Measurements from ENCODE around the gene UBE2G2. TPM values are rescaled to one million over a fixed set of nuclear protein-coding genes. Genes with fewer than 3 reads are reported as not detected.

The UBE2G2 gene
- total RNA-seq, 1 experiment from 2014 or later, result 117 TPM

DNA sequence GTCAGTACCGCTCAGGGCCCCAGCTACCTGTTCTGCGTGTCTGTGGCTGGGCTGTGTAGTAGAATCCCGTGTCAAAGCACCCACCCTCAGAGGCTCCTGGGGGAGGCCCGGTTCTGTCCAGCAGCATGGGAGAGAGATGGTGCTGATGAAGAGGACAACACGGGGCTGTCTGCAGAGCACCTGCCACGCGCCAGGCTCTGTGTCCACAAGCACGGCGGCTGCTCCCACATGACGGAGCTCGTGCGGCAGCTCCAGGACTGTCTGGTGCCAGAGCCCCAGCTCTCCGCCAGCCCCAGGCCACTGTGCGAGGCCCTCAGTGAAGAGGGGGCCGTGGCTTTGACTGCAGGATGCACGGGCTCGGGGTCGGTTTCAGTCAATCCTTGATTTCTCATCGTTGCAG, 48.3 kb downstream of the UBE2G2 start (continued):
- TF ChIP-seq, protein P1, sequence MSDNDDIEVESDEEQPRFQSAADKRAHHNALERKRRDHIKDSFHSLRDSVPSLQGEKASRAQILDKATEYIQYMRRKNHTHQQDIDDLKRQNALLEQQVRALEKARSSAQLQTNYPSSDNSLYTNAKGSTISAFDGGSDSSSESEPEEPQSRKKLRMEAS (CRISPR knock-in tag; IDR thresholded peaks at IDR 0.05), result no peak
- TF ChIP-seq NR3C1 (CRISPR knock-in tag; conservative IDR thresholded peaks at IDR 0.05; ENCODE audit: low read depth) (no peak), ZNF317 (CRISPR knock-in tag; IDR thresholded peaks at IDR 0.05; ENCODE audit: borderline replicate concordance, low read depth) (no peak), GTF2I (CRISPR knock-in tag; conservative IDR thresholded peaks at IDR 0.05) (no peak)

DNA sequence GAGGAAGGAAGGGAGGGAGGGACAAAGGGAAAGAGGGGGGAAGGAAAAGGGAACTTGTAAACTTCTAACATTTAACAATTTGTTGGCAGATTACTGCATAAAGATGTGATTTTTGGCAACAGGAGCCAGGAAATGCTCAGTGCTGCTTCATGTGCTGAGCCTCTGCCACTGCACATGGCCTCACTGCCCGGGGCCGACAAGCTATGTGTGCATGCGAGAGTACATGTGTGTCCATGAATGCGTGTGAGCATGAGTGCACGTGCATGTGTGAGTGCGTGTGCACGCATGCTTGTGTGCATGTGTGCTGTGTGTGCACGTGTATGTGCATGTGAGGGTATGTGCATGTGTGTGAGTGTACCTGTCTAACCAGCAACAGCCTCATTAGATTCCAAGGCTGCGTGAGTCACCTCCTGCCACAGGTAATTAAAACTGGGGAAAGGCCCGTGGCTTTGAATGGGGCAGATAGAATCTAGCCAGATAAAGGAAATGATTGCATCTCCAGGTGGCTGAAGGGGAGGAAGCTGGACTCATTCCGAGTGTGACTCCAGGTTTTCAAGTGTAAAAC, 48.9 kb downstream of the UBE2G2 start:
- peaks cover 18% of the 10 kb centered on the region for H3K9me3 Mint-ChIP-seq
- ChIA-PET POLR2A (no interaction called here), CTCF (interaction anchor here (0.6 to 2.8 kb wide), 7 partner anchors 10 to 243 kb away, joined by 3 to 8 read pairs (median 5); partner anchors contain the start of genes PTTG1IP and TSPEAR)
- TF ChIP-seq, protein P1 (CRISPR knock-in tag; IDR thresholded peaks at IDR 0.05), result no peak
- peak; percentile 97 for TF ChIP-seq ZNF121 (CRISPR knock-in tag; IDR thresholded peaks at IDR 0.05)
- DNase-seq (ENCODE audit: low spot score), result peak; percentile 5
- H3K4me1 Mint-ChIP-seq, result peaks cover 53% of the 10 kb centered on the region
- H3K27me3 Mint-ChIP-seq (ENCODE audit: low read depth), result peaks cover 28% of the 10 kb centered on the region
- H3K27ac Mint-ChIP-seq, result no peak overlapping the region
- no peak overlapping the region for H3K4me3 Mint-ChIP-seq
- H3K36me3 Mint-ChIP-seq, result peaks cover 30% of the 10 kb centered on the region
- ATAC-seq, result no peak

DNA sequence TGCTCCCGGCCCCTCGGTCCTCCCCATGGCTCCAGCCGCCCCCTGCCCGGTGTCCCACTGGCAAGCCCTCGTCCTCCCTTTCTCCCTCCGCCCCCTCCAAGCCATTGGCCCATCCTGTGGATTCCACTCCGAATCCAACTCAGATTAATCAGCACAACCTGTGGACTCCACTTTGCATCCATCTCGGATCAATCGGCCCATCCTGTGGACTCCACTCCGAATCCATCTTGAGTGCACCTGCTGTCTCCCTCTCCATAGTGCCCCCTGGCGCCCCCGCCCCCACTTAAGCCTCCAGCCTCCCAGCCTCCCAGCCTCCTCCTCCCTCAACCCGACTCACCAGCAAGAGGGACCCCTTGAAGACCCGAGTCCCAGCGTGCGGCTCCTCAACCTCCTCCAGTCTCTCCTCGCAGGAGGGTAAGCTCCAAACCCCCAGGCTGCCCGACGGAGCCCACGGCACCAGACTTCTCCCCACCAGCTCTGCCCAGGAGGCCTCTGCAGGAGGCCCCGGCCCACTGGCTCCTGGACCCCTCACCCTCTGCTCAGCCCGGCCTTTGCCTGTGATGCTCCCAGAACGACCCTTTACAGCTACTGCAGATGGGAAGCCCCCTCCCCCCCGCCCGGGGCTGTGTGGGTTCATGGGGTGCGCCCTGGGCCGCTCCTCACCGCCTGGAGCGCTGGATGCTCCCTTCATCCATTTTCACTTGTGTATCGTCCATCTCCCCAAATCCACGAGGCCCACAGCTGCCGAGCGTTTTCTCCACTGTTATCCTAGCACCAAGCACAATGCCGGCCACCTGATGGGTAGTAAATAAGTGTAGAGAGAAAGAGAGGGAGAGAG, 49.6 kb downstream of the UBE2G2 start:
- ChIA-PET CTCF (interaction anchor here (0.7 to 2.8 kb wide), 6 partner anchors 13 to 242 kb away, joined by 3 to 8 read pairs (median 6); partner anchors contain the start of gene TSPEAR), POLR2A (no interaction called here)
- no peak for ATAC-seq
- Mint-ChIP-seq H3K36me3 (peaks cover 37% of the 10 kb centered on the region), H3K4me3 (no peak overlapping the region), H3K9me3 (peaks cover 25% of the 10 kb centered on the region), H3K27ac (no peak overlapping the region), H3K27me3 (ENCODE audit: low read depth) (peaks cover 35% of the 10 kb centered on the region), H3K4me1 (peaks cover 55% of the 10 kb centered on the region)
- TF ChIP-seq CREB1 (CRISPR knock-in tag; IDR thresholded peaks at IDR 0.05) (no peak), ZNF232 (CRISPR knock-in tag; IDR thresholded peaks at IDR 0.05) (no peak), RELA (CRISPR knock-in tag; IDR thresholded peaks at IDR 0.05; ENCODE audit: borderline replicate concordance) (no peak), TP53 (CRISPR knock-in tag; IDR thresholded peaks at IDR 0.05) (no peak), AFF4 (CRISPR knock-in tag; IDR thresholded peaks at IDR 0.05; ENCODE audit: borderline replicate concordance) (no peak), ZNF263 (CRISPR knock-in tag; IDR thresholded peaks at IDR 0.05; ENCODE audit: low read depth) (no peak), TCF7 (CRISPR knock-in tag; IDR thresholded peaks at IDR 0.05; ENCODE audit: low read depth) (no peak), MYBL2 (CRISPR knock-in tag; IDR thresholded peaks at IDR 0.05) (no peak), FOXP1 (CRISPR knock-in tag; IDR thresholded peaks at IDR 0.05; ENCODE audit: borderline replicate concordance) (no peak), ZNF121 (CRISPR knock-in tag; IDR thresholded peaks at IDR 0.05) (no peak), ZNF317 (CRISPR knock-in tag; IDR thresholded peaks at IDR 0.05; ENCODE audit: borderline replicate concordance, low read depth) (no peak), JUN (CRISPR knock-in tag; IDR thresholded peaks at IDR 0.05) (no peak), NR1H2 (CRISPR knock-in tag; IDR thresholded peaks at IDR 0.05) (no peak), ZNF396 (CRISPR knock-in tag; IDR thresholded peaks at IDR 0.05; ENCODE audit: borderline replicate concordance) (no peak)
- TF ChIP-seq, protein P2, sequence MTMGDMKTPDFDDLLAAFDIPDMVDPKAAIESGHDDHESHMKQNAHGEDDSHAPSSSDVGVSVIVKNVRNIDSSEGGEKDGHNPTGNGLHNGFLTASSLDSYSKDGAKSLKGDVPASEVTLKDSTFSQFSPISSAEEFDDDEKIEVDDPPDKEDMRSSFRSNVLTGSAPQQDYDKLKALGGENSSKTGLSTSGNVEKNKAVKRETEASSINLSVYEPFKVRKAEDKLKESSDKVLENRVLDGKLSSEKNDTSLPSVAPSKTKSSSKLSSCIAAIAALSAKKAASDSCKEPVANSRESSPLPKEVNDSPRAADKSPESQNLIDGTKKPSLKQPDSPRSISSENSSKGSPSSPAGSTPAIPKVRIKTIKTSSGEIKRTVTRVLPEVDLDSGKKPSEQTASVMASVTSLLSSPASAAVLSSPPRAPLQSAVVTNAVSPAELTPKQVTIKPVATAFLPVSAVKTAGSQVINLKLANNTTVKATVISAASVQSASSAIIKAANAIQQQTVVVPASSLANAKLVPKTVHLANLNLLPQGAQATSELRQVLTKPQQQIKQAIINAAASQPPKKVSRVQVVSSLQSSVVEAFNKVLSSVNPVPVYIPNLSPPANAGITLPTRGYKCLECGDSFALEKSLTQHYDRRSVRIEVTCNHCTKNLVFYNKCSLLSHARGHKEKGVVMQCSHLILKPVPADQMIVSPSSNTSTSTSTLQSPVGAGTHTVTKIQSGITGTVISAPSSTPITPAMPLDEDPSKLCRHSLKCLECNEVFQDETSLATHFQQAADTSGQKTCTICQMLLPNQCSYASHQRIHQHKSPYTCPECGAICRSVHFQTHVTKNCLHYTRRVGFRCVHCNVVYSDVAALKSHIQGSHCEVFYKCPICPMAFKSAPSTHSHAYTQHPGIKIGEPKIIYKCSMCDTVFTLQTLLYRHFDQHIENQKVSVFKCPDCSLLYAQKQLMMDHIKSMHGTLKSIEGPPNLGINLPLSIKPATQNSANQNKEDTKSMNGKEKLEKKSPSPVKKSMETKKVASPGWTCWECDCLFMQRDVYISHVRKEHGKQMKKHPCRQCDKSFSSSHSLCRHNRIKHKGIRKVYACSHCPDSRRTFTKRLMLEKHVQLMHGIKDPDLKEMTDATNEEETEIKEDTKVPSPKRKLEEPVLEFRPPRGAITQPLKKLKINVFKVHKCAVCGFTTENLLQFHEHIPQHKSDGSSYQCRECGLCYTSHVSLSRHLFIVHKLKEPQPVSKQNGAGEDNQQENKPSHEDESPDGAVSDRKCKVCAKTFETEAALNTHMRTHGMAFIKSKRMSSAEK (CRISPR knock-in tag; IDR thresholded peaks at IDR 0.05; ENCODE audit: borderline replicate concordance), result no peak
- TF ChIP-seq, protein P3, sequence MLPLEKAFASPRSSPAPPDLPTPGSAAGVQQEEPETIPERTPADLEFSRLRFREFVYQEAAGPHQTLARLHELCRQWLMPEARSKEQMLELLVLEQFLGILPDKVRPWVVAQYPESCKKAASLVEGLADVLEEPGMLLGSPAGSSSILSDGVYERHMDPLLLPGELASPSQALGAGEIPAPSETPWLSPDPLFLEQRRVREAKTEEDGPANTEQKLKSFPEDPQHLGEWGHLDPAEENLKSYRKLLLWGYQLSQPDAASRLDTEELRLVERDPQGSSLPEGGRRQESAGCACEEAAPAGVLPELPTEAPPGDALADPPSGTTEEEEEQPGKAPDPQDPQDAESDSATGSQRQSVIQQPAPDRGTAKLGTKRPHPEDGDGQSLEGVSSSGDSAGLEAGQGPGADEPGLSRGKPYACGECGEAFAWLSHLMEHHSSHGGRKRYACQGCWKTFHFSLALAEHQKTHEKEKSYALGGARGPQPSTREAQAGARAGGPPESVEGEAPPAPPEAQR (CRISPR knock-in tag; IDR thresholded peaks at IDR 0.05), result no peak
- TF ChIP-seq, protein P1 (CRISPR knock-in tag; IDR thresholded peaks at IDR 0.05), result no peak
- peak; percentile 10 for DNase-seq (ENCODE audit: low spot score)
